ENCODE data around the gene CTSW. TPM values are rescaled to one million over a fixed set of nuclear protein-coding genes. Genes with fewer than 3 reads are reported as not detected.
A peak's percentile ranks its signal among the peaks of the same experiment; 100 is the strongest.

CTSW gene
- total RNA-seq, 2 experiments from 2014 or later = 20.6 to 21.6 TPM

GRCh38 chr11:65870706-65871681 is 8.6 kb upstream of the CTSW start:
- Mint-ChIP-seq H3K27me3 (no peaks in the 10 kb centered on the region), H3K4me1 (ENCODE audit: low read depth) (peaks cover 16% of the 10 kb centered on the region), H3K36me3 (ENCODE audit: low read depth) (peaks cover 14% of the 10 kb centered on the region), H3K4me3 (peak overlapping the region; percentile 48), H3K9me3 (no peaks in the 10 kb centered on the region), H3K27ac (no peak overlapping the region)
- no peak overlapping the region for H3K27ac ChIP-seq (ENCODE audit: low read depth in 1 of 2, low read length in 2 of 2)
- POLR2A ChIA-PET = interaction anchor here (0.7 to 7.1 kb wide), 5 partner anchors 9 to 20 kb away, joined by 3 to 137 read pairs (median 7); partner anchors contain the start of genes CCDC85B, CFL1, CTSW and FIBP
- no peak overlapping the region for H3K4me3 ChIP-seq (ENCODE audit: low read length)
- no peaks in the 10 kb centered on the region for H3K9me3 ChIP-seq (ENCODE audit: control insufficient read depth in 1 of 2, insufficient read depth in 1 of 2, low read length in 2 of 2)
- DNase-seq (no peak), ATAC-seq (ENCODE audit: poor library complexity) (no peak)
- peaks cover 41% of the 10 kb centered on the region for H3K4me1 ChIP-seq (ENCODE audit: insufficient read depth, low read length)
- TF ChIP-seq, protein P1, sequence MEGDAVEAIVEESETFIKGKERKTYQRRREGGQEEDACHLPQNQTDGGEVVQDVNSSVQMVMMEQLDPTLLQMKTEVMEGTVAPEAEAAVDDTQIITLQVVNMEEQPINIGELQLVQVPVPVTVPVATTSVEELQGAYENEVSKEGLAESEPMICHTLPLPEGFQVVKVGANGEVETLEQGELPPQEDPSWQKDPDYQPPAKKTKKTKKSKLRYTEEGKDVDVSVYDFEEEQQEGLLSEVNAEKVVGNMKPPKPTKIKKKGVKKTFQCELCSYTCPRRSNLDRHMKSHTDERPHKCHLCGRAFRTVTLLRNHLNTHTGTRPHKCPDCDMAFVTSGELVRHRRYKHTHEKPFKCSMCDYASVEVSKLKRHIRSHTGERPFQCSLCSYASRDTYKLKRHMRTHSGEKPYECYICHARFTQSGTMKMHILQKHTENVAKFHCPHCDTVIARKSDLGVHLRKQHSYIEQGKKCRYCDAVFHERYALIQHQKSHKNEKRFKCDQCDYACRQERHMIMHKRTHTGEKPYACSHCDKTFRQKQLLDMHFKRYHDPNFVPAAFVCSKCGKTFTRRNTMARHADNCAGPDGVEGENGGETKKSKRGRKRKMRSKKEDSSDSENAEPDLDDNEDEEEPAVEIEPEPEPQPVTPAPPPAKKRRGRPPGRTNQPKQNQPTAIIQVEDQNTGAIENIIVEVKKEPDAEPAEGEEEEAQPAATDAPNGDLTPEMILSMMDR (IDR thresholded peaks at IDR 0.05) = no peak
- CTCF ChIA-PET = interaction anchor here (1.0 to 1.5 kb wide), 3 partner anchors 11 to 18 kb away, joined by 3 to 7 read pairs (median 5); partner anchors contain the start of genes FIBP and MUS81
- H3K27me3 ChIP-seq (ENCODE audit: control insufficient read depth in 1 of 2, insufficient read depth in 2 of 2, low read length in 2 of 2) = no peaks in the 10 kb centered on the region
- H3K36me3 ChIP-seq (ENCODE audit: insufficient read depth, low read length) = peaks cover 21% of the 10 kb centered on the region
- intact Hi-C loops (cut with DNase I, micrococcal nuclease) = no loop called here

DNA sequence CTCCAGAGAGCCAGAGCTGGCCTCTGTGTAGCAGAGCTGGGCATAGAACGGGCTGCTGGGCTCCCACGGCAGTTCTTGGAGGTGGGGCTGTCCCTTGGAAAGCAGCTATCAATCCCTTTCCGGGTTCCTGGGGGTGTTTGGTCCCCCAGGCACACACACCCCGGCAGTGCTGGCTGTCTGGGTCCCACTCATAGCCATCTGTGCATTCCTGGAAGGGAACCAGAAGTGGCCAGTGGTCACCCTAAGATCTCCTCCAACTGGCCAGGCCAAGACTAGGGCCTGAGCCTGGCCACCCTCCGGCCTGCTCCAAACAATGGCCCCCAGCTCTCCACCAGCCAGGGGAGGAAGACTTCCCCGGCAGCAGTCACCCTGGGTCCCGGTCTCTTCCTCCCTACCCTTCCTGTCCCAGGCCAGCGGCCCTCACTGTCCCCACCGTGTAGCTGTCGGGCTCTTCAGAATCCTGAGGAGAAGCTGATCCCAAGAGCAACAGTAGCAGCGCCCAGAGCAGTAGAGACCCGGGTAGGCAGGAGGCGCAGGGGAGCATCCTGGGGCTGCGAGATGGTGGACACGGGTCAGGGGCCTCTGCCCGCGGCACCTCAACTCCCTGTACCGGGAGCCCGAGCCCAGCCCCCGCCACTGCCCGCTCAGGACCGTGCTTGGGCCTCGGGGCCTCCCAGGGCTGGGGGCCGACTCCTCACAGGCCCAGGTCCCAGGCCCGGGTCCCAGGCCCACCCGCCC is 7.7 kb upstream of the CTSW start:
- TF ChIP-seq, protein P1 (IDR thresholded peaks at IDR 0.05) = no peak
- Histone ChIP-seq H3K9me3 (ENCODE audit: control insufficient read depth in 1 of 2, insufficient read depth in 1 of 2, low read length in 2 of 2) (no peaks in the 10 kb centered on the region), H3K27ac (ENCODE audit: low read depth in 1 of 2, low read length in 2 of 2) (no peak overlapping the region), H3K4me3 (ENCODE audit: low read length) (no peak overlapping the region), H3K4me1 (ENCODE audit: insufficient read depth, low read length) (peaks cover 46% of the 10 kb centered on the region), H3K27me3 (ENCODE audit: control insufficient read depth in 1 of 2, insufficient read depth in 2 of 2, low read length in 2 of 2) (no peaks in the 10 kb centered on the region), H3K36me3 (ENCODE audit: insufficient read depth, low read length) (peaks cover 11% of the 10 kb centered on the region)
- ATAC-seq (ENCODE audit: poor library complexity) (no peak), DNase-seq (no peak)
- POLR2A ChIA-PET = interaction anchor here (0.7 to 7.1 kb wide), 4 partner anchors 8 to 19 kb away, joined by 3 to 137 read pairs (median 12); partner anchors contain the start of genes CCDC85B, CFL1, CTSW and FIBP
- intact Hi-C loops (cut with DNase I, micrococcal nuclease) = loop anchor here in 1 of 2 experiments (2.0 kb wide), 1 partner anchor 17 kb away; the partner anchor contains the start of gene FIBP
- H3K9me3 Mint-ChIP-seq = no peaks in the 10 kb centered on the region
- peaks cover 16% of the 10 kb centered on the region for H3K4me1 Mint-ChIP-seq (ENCODE audit: low read depth)
- H3K27me3 Mint-ChIP-seq = no peaks in the 10 kb centered on the region
- no peak overlapping the region for H3K27ac Mint-ChIP-seq
- peaks cover 8% of the 10 kb centered on the region for H3K36me3 Mint-ChIP-seq (ENCODE audit: low read depth)
- H3K4me3 Mint-ChIP-seq = peak overlapping the region; percentile 45
- CTCF ChIA-PET = interaction anchor here (1.0 to 1.5 kb wide), 2 partner anchors 12 to 13 kb away, joined by 5 to 7 read pairs; partner anchors contain the start of gene MUS81

Data from CD4-positive, alpha-beta T cell (primary cell).